Activated naive CD8-positive, alpha-beta T cell treated with anti-CD3 and anti-CD28 coated beads, Interleukin-2, amount 10 ng/mL, durations not matched to agents 7 days and 5 days (primary cell): ENCODE data around the gene SLC6A12. TPM values are rescaled to one million over a fixed set of nuclear protein-coding genes. Genes with fewer than 3 reads are reported as not detected.

ENCODE experiments used
- ATAC-seq: fragments of 150-1000 bp; cut with Tn5 transposase; one replicate; pipeline ENCODE4 v1.10.0; 2021; ENCODE audit warnings: low read depth, moderate library complexity
- POLR2A ChIA-PET: fragments of 350-600 bp; sonication (Branson Sonifier 250); formaldehyde crosslinking; loops from one replicate; lab custom pipeline; 2021; ENCODE audit warnings: antibody characterized with exemption; lab: Charles Lee
- DNase-seq: peaks from one replicate; pipeline ENCODE4 v3.0.0; 2021
- H3K27ac Mint-ChIP-seq: one replicate; pipeline ENCODE4 v1.8.0; 2022; ENCODE audit warnings: mild to moderate bottlenecking, mixed read lengths
- H3K27me3 Mint-ChIP-seq: one replicate; pipeline ENCODE4 v1.8.0; 2022; ENCODE audit warnings: mild to moderate bottlenecking, moderate library complexity, mixed read lengths
- H3K36me3 Mint-ChIP-seq: one replicate; pipeline ENCODE4 v1.8.0; 2021; ENCODE audit warnings: mild to moderate bottlenecking, mixed read lengths
- H3K4me1 Mint-ChIP-seq: one replicate; pipeline ENCODE4 v1.8.0; 2021; ENCODE audit warnings: mixed read lengths
- H3K4me3 Mint-ChIP-seq: one replicate; pipeline ENCODE4 v1.8.0; 2022; ENCODE audit warnings: mild to moderate bottlenecking, moderate library complexity, mixed read lengths
- H3K9me3 Mint-ChIP-seq: one replicate; pipeline ENCODE4 v1.8.0; 2021; ENCODE audit warnings: mixed read lengths
- total RNA-seq, 2 experiments: library from RNA; stranded (reverse); gene quantifications; one replicate each; pipeline ENCODE4 v1.2.3, GENCODE V29; 2021

Gene SLC6A12
- total RNA-seq, 2 experiments from 2014 or later: not detected

DNA sequence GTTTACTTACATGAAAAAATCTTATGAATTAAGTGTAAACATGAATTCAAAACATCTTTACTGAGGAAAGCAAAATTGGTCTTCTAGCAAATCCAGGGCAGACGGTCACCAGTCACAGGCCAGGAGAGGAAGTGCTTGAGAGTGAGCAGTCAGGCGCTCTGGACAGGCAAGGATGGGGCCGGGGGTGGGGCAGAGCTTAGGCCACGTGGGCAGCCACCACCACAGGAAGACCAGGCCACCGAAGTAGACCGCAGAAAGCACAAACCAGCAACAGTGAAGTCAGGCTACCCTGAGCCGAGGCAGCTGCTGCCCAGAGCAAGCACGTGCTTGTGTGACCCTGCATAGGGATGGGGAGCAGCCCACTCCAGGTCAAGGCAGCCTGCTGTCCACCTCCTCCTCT lies 33.5 kb downstream of the SLC6A12 start:
- ATAC-seq (peak; percentile 62), DNase-seq (no peak)
- Mint-ChIP-seq H3K4me3 (no peak overlapping the region), H3K27ac (no peak overlapping the region), H3K27me3 (peaks cover 15% of the 10 kb centered on the region), H3K9me3 (no peaks in the 10 kb centered on the region), H3K4me1 (peaks cover 11% of the 10 kb centered on the region), H3K36me3 (no peaks in the 10 kb centered on the region)
- POLR2A ChIA-PET: no interaction called here

DNA sequence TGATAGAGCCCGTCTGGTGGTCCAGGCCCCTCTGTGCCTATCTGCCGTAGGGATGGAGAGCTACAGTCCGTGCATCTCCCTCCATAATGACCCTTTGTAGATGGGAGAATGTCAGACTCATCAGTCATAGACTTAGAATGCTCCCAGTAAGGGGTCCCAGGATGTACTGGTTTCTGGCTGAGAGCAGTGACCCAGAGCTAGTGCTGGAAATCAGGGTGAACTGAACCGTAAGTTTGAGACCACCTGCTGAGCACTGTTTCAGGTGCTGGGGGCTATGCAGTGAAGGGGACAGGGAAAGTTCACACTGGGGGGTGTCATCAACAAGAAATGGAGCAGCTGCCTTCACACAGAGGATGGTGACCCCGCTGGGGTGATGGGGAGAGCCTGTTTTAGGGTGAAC lies 34.1 kb downstream of the SLC6A12 start:
- H3K27ac Mint-ChIP-seq: no peak overlapping the region
- H3K27me3 Mint-ChIP-seq: peaks cover 17% of the 10 kb centered on the region
- no peaks in the 10 kb centered on the region for H3K36me3 Mint-ChIP-seq
- POLR2A ChIA-PET: no interaction called here
- no peak overlapping the region for H3K4me3 Mint-ChIP-seq
- peaks cover 11% of the 10 kb centered on the region for H3K4me1 Mint-ChIP-seq
- no peak for DNase-seq
- no peak for ATAC-seq
- H3K9me3 Mint-ChIP-seq: no peaks in the 10 kb centered on the region

DNA sequence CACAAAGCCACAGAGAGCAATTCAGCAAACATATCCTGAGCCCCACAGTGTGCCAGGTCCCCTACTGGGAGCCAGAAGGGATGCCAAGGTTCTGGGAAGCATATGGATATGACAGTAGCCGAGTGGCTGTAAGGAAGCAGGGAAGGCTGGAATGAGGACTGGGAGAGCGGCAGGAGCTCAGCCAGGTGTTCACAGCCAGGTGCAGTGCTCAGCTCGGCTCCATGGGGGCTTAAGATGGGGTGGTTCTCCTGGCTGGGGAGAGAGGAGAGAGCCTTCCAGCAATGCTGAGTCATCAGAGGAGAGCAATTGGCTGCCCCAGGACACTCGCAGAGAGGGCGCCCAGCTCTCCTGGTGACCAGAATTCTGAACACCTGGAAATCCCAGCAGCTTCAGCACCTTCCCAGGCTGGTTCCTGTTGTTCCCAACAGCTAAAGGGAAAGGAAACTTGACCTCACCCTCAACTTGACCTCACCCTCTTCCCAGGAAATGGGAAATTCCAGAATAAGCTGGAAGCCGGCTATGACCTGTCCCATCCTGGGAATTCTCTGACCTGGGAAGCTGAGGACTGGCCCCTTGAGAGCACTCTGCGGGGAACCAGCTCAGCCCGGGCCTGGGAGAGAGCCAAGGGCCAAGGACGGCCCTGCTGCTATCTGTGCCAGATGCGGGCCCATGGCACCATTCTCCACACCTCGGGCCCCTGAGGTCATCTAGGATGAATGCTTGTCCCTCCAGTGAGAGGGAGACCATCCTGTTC lies 34.6 kb downstream of the SLC6A12 start:
- DNase-seq (no peak), ATAC-seq (no peak)
- Mint-ChIP-seq H3K27me3 (peaks cover 17% of the 10 kb centered on the region), H3K36me3 (no peaks in the 10 kb centered on the region), H3K4me1 (peaks cover 9% of the 10 kb centered on the region), H3K4me3 (no peak overlapping the region), H3K9me3 (no peaks in the 10 kb centered on the region), H3K27ac (peak overlapping the region; percentile 48)
- POLR2A ChIA-PET: no interaction called here

DNA sequence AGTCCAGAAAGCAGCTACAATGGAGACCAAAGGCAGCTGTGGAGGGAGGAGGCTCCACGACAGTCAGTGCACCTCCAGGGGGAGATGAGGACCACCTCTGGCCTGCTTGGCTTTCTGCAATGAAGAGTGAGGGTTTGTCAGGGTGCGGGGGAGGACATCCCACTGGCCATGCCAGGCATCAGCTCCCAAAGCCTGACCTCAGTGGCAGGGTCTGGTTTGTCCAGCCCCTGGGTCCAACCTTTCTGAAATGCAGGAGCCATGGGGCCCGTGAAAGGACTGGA lies 35.2 kb downstream of the SLC6A12 start:
- H3K4me3 Mint-ChIP-seq: no peak overlapping the region
- H3K27me3 Mint-ChIP-seq: peaks cover 17% of the 10 kb centered on the region
- DNase-seq (no peak), ATAC-seq (no peak)
- peak overlapping the region; percentile 48 for H3K27ac Mint-ChIP-seq
- peaks cover 9% of the 10 kb centered on the region for H3K4me1 Mint-ChIP-seq
- H3K9me3 Mint-ChIP-seq: no peaks in the 10 kb centered on the region
- H3K36me3 Mint-ChIP-seq: no peaks in the 10 kb centered on the region
- POLR2A ChIA-PET: no interaction called here

DNA sequence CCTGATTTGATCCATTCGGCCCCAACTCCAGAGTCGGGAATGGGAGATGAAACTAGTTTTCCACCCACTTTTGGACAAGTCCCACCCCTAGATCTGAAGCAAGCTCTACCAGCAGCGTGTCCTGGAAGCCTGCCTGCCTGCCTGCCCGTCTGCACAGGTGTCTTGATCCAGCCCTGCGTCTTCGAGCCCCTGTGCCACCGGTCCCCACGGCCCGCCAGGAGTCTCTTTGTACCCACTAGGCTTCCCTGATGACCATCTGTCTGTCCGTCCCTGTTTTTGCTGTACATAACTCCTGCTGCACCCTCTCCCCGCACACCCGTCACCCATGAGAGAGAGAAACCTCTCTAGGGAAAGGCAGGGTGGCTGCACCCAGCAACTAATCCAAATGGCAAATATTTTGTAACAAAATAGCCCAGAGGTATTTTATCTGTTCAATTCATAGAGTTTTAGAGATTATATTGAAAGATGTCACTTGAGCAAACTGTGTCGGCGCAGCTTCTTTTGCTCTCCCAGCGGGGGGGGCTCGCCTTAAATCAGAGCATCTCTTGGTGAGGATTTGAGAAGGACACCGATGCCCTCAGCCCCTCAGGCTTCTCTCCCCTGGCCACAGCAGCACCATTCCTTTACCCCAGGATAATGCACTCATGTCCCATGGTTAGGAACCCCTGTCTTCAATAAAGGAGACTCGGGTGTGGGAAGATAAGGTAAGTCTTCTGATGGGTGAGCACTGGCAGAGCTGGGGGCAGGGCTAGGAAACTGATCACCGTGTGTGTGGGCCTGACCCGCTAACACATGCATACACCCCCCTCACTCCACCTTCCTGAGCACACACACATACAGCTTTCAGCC lies 35.8 kb downstream of the SLC6A12 start:
- H3K9me3 Mint-ChIP-seq: no peaks in the 10 kb centered on the region
- peaks cover 12% of the 10 kb centered on the region for H3K27me3 Mint-ChIP-seq
- no peak for ATAC-seq
- no peak overlapping the region for H3K4me3 Mint-ChIP-seq
- no peak overlapping the region for H3K27ac Mint-ChIP-seq
- no peak for DNase-seq
- POLR2A ChIA-PET: no interaction called here
- H3K4me1 Mint-ChIP-seq: peaks cover 9% of the 10 kb centered on the region
- H3K36me3 Mint-ChIP-seq: no peaks in the 10 kb centered on the region

DNA sequence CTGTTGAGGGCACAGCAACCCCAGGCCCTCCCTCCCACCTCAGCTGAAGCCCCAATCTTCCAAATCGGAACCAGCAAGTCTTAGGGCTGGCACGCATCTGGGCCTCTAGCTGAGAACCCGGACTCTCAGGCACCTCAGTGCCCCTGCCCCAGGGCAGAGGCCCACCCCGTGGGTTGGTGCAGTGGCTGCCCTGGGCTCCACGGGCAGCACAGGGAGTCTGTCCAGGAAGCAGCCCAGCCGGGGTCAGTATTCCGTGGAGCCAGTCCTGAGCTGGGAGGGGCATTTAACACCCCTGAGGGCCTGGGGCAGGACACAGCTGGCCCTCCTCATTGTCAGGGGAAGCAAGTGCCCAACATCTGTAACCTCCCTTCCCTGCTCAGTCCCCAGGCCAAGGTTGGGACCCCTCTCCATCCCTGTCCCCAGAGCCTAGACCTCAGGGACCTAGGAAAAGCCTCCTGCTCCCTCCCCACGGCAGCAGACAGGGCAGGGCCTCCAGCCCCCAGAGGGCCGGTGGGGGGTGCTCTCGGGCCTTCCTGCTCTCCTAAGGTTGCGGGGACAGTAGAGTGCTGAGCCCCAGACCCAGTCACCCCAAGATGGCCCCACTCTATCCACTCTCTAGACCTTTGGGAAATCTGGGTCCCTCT lies 36.5 kb downstream of the SLC6A12 start:
- DNase-seq (no peak), ATAC-seq (no peak)
- Mint-ChIP-seq H3K36me3 (no peaks in the 10 kb centered on the region), H3K4me3 (no peak overlapping the region), H3K4me1 (peaks cover 13% of the 10 kb centered on the region), H3K27ac (no peak overlapping the region), H3K27me3 (peaks cover 10% of the 10 kb centered on the region), H3K9me3 (no peaks in the 10 kb centered on the region)
- POLR2A ChIA-PET: no interaction called here

DNA sequence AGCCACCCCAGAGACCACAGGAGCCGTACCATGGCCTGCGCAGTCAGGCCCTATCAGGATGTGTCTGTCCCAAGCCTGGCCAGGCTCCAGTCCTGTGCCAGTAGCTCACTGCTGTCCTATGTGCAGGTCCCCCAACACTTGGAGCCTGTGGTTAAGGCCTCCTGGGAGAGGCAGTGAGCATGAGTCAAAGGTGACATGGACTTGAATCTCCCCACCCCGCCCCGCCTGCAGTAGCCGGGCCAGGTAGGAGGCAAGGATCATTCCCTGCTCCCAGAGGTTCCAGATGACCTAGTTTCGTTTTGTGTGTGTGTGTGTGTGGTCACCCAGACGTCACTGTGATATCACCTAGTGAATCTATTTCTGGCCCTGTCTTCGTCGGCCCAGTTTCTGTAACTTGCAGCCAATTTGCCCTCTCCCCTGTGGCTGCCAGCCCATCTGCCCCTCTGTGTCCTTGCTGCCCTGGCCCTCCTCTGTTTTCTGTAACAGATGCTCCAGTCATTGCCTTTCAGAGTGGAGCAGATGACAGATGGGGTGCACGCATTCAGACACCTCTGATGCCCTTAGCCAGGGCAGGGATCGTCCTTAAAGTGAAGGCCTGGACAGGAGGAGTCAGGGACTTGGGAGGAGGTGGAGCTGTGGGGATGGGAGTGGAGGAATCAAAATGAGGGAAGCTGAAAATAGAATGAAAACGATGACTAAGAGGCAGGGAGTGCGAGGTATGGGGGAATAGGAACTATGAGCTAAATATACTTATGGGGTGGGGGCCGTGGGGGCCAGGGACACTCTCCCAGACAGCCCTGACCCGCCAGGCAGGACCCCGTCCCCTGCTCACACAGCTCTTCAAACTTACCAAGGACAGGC lies 37.4 kb downstream of the SLC6A12 start:
- no peak for ATAC-seq
- no peak for DNase-seq

DNA sequence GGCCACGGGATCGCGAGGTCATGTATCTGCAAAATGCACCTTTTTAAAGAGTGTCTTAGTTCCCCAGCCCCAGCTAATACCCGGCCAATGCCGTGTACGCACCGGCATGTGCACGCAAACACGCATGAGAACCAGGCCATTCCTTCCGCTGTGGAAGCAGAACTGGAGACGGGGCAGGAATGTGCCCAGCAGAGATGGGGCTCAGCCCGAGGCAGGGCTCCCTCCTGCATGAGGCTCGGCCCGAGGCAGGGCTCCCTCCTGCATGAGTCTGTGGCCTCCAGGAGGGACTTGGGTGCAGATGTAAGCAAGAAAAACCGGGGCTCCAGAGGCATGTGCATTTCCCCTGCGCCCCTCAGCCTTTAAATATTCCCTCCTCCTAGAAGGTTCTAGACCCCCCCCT lies 38.2 kb downstream of the SLC6A12 start:
- DNase-seq (no peak), ATAC-seq (no peak)
- POLR2A ChIA-PET: no interaction called here
- peaks cover 10% of the 10 kb centered on the region for H3K27me3 Mint-ChIP-seq
- H3K4me1 Mint-ChIP-seq: peaks cover 12% of the 10 kb centered on the region
- H3K4me3 Mint-ChIP-seq: no peak overlapping the region
- no peaks in the 10 kb centered on the region for H3K36me3 Mint-ChIP-seq
- H3K9me3 Mint-ChIP-seq: no peaks in the 10 kb centered on the region
- no peak overlapping the region for H3K27ac Mint-ChIP-seq

More for the DNA sequence above, 37.4 kb downstream of the SLC6A12 start:
- no peaks in the 10 kb centered on the region for H3K9me3 Mint-ChIP-seq
- H3K27ac Mint-ChIP-seq: no peak overlapping the region
- POLR2A ChIA-PET: no interaction called here
- no peaks in the 10 kb centered on the region for H3K36me3 Mint-ChIP-seq
- H3K27me3 Mint-ChIP-seq: peaks cover 10% of the 10 kb centered on the region
- peaks cover 13% of the 10 kb centered on the region for H3K4me1 Mint-ChIP-seq
- no peak overlapping the region for H3K4me3 Mint-ChIP-seq

DNA sequence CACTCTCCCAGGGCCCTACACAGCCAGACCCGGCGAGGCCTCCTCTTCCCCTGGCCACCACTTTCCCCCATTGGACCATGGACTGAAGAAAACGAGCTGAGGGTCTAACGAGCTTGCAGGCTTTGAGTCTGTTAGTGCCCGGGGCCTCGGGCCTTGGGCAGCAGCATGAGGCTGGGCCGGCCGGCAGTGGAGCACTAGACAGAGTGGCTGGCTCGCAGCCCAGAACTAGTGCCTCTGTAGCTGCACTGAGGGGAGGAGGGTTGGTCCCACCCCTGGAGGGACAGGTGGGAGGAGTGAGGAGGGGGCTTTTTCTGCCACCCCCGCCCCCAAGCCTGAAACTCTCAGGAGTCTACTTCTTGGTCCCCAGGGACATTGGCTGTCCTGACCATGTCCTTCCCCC lies 38.7 kb downstream of the SLC6A12 start:
- Mint-ChIP-seq H3K27me3 (peaks cover 10% of the 10 kb centered on the region), H3K9me3 (no peaks in the 10 kb centered on the region), H3K4me3 (no peak overlapping the region), H3K4me1 (peaks cover 8% of the 10 kb centered on the region), H3K36me3 (no peaks in the 10 kb centered on the region), H3K27ac (no peak overlapping the region)
- ATAC-seq: no peak
- POLR2A ChIA-PET: no interaction called here
- DNase-seq: no peak

DNA sequence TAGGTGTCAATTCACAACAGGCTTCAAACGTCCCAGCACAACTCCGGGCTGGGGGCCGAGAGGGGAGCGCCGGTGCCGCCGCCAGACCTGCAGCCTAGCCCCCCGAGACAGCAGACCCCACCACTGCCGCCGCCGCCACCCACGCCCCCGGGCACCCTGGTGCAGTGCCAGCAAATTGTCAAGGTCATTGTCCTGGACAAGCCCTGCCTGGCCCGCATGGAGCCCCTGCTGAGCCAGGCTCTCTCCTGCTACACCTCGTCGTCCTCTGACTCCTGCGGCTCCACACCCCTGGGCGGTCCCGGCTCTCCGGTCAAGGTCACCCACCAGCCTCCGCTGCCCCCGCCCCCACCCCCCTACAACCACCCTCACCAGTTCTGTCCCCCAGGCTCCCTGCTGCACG lies 39.4 kb downstream of the SLC6A12 start:
- H3K27ac Mint-ChIP-seq: no peak overlapping the region
- no peaks in the 10 kb centered on the region for H3K9me3 Mint-ChIP-seq
- DNase-seq (no peak), ATAC-seq (no peak)
- no peak overlapping the region for H3K4me3 Mint-ChIP-seq
- peaks cover 6% of the 10 kb centered on the region for H3K4me1 Mint-ChIP-seq
- no peaks in the 10 kb centered on the region for H3K36me3 Mint-ChIP-seq
- POLR2A ChIA-PET: no interaction called here
- H3K27me3 Mint-ChIP-seq: peaks cover 6% of the 10 kb centered on the region

DNA sequence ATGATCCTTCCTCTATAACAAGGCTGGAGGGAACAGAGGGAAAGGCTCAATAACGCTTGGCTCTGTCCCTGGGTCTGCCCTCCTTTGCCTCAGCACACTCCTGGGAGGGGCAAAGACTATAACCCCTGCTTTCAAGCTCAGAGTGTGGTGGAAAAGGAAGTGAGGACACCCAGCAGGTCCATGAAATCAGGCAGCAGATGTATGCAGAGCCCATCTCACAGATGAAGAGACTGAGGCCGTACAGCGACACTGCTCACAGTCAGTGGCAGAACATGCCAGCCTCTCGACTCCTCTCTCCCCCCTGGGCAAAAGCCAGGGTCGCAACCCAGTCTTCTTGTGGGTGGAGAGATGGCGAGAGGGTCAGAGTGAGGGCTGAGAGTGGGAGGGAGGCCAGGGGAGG lies 39.8 kb downstream of the SLC6A12 start:
- POLR2A ChIA-PET: no interaction called here
- Mint-ChIP-seq H3K36me3 (no peaks in the 10 kb centered on the region), H3K4me1 (peaks cover 11% of the 10 kb centered on the region), H3K27me3 (peaks cover 6% of the 10 kb centered on the region), H3K4me3 (no peak overlapping the region), H3K27ac (no peak overlapping the region), H3K9me3 (no peaks in the 10 kb centered on the region)
- DNase-seq: no peak
- ATAC-seq: no peak

DNA sequence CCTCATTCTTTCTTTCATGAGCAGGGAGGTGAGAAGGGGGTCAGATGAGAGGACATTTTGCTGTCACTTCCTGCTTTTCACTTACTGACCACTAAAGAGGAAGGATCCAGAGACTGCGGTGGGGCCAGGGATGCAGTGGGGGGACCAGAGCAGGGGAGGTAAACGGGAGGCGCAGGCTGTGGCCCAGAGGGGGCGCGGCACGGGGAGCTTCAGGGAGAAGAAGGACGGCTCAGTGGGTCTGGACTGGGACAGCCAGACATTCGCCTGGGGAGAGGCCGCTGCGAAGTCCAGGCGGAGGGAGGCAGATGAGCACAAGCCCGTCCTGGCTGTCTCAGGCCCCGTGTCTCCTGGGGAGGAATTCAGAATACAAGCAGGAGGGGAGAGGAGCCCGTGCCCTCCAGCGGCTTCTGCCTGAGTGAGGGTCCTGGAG lies 41.2 kb downstream of the SLC6A12 start:
- Mint-ChIP-seq H3K4me3 (no peak overlapping the region), H3K36me3 (no peaks in the 10 kb centered on the region), H3K9me3 (no peaks in the 10 kb centered on the region), H3K27ac (no peak overlapping the region), H3K27me3 (peaks cover 2% of the 10 kb centered on the region), H3K4me1 (peaks cover 19% of the 10 kb centered on the region)
- no peak for DNase-seq
- POLR2A ChIA-PET: no interaction called here
- no peak for ATAC-seq
